Right lobe of liver (tissue), 6 donors: ENCODE results near the gene MRPS18A. TPM values are rescaled to one million over a fixed set of nuclear protein-coding genes. Genes with fewer than 3 reads are reported as not detected.
A peak's percentile ranks its signal among the peaks of the same experiment; 100 is the strongest.

ENCODE experiments used
- ATAC-seq, 4 donors: fragments of 200-7000 bp; cut with Tn5 transposase; one replicate each; pipeline ENCODE4 v1.9.1; 2020; ENCODE audit warnings: mild to moderate bottlenecking in 4 of 4, moderate library complexity in 4 of 4
- DNase-seq, 3 donors: peaks; one replicate each; pipeline ENCODE4 v3.0.0-alpha.2; 2020
- H3K27ac ChIP-seq, 3 donors: fragments of 200-600 bp; one replicate each; pipeline ENCODE4 v1.8.0; 2022
- H3K27me3 ChIP-seq, 2 donors: fragments of 200-600 bp; one replicate each; pipeline ENCODE4 v1.8.0; 2022
- H3K36me3 ChIP-seq, 4 donors: fragments of 200-600 bp; sonication (generic) in 1 of 4; one replicate each; pipeline versions ENCODE4 v1.5.1 to v1.8.0; 2017 to 2022; ENCODE audit warnings: control low read depth in 1 of 4
- H3K4me1 ChIP-seq, 4 donors: fragments of 200-600 bp; sonication (generic) in 1 of 4; one replicate each; pipeline versions ENCODE4 v1.5.1 to v1.8.0; 2017 to 2022; ENCODE audit warnings: control low read depth in 1 of 4
- H3K4me3 ChIP-seq, 3 donors: fragments of 200-600 bp; one replicate each; pipeline ENCODE4 v1.8.0; 2022
- H3K9me3 ChIP-seq, 4 donors: fragments of 200-600 bp; sonication (generic) in 1 of 4; one replicate each; pipeline versions ENCODE4 v1.5.1 to v1.8.0; 2017 to 2022; ENCODE audit warnings: control low read depth in 1 of 4
- CTCF ChIP-seq, 4 donors: fragments of 200-600 bp in 3 of 4; fragments of 450-650 bp in 1 of 4; IDR thresholded peaks; one replicate each; pipeline versions ENCODE4 v1.5.1 to v1.8.0; 2016 to 2022; ENCODE audit warnings: antibody characterized with exemption in 4 of 4, mild to moderate bottlenecking in 2 of 4
- POLR2A ChIP-seq: fragments of 450-650 bp; IDR thresholded peaks from one replicate; pipeline ENCODE4 v1.6.1; 2017; ENCODE audit warnings: antibody characterized with exemption, mild to moderate bottlenecking
- WGBS: methylation state at CpG from one replicate; pipeline ENCODE4 v1.1.6; 2018; ENCODE audit warnings: low coverage, low lambda C conversion rate; ENCODE audit not compliant: insufficient coverage; ENCODE audit errors: missing lambda C conversion rate; 5-methylcytosine and 5-hydroxymethylcytosine counted together
- intact Hi-C, 2 donors: fragments of 100-400 bp; cut with DNase I; formaldehyde crosslinking; loops; one replicate each; pipeline versions ENCODE4 v1.11.2 to v1.14.1; 2022
- total RNA-seq, 6 experiments: library from RNA; depleted of rRNA in 2 of 6; stranded (reverse); fragments of >200 nt in 2 of 6; fragmentation: NEBNext Ultra II Directional in 3 of 6; extraction: Animal tissue kit (Norgen Biotek cat#: 25700) in 3 of 6; gene quantifications; one replicate each; pipeline versions ENCODE4 v1.1.0 to v1.2.4, GENCODE V29; 2016 to 2023
- donor health status: DM: no; HTN: yes; CAD: no.
- donor health status: DM: no; HTN: no; CAD: no.
- donor health status: DM: no; HTN: no; CAD: no.
- donor health status: DM: no; HTN: yes; CAD: no.
- donor health status: DM: no; HTN: yes; CAD: no.

MRPS18A gene
- total RNA-seq, 6 experiments from 2014 or later, result 23.5 to 45.4 (median 25.6) TPM

GRCh38 chr6:43645613-43645964, 42.0 kb downstream of the MRPS18A start:
- H3K27ac ChIP-seq, result no peak overlapping the region
- intact Hi-C loops, result no loop called here

GRCh38 chr6:43644940-43645612, 42.5 kb downstream of the MRPS18A start, which contains the start of gene RSPH9:
Gene RSPH9 (plus strand): TSS chr6:43645036. CDS start chr6:43645099, 63 bp downstream.
- Histone ChIP-seq H3K9me3 (no peaks in the 10 kb centered on the region), H3K27me3 (no peaks in the 10 kb centered on the region), H3K4me3 (peak within 1 kb of the TSS; percentile 28 to 46 (median 38)), H3K36me3 (peaks cover 0 to 15% (median 9%) of the 10 kb centered on the region in 4 donors), H3K27ac (no peak within 1 kb of the TSS), H3K4me1 (no peaks in the 10 kb centered on the region)
- WGBS, result 11% methylated on average over 36 of the region's 52 CpGs
- intact Hi-C loops, result no loop called here
- TF ChIP-seq POLR2A (no peak), CTCF (IDR thresholded peaks at IDR 0.05) (no peak)
- ATAC-seq (peak; percentile 67 to 73 (median 70)), DNase-seq (peak; percentile 48 to 67 (median 64))

More at GRCh38 chr6:43645613-43645964, 42.0 kb downstream of the MRPS18A start:
- no peak for TF ChIP-seq POLR2A
- TF ChIP-seq CTCF (IDR thresholded peaks at IDR 0.05), result no peak
- DNase-seq (no peak), ATAC-seq (no peak)
- H3K9me3 ChIP-seq, result no peaks in the 10 kb centered on the region
- H3K4me3 ChIP-seq, result peak overlapping the region in 1 of 3 donors; percentile 46
- H3K36me3 ChIP-seq, result peaks cover 0 to 10% (median 7%) of the 10 kb centered on the region in 4 donors
- H3K27me3 ChIP-seq, result no peaks in the 10 kb centered on the region
- no peaks in the 10 kb centered on the region for H3K4me1 ChIP-seq
- 23% methylated on average over 9 of the region's 9 CpGs for WGBS

- no peaks in the 10 kb centered on the region for H3K27me3 ChIP-seq
- DNase-seq (no peak), ATAC-seq (no peak)
- no peaks in the 10 kb centered on the region for H3K9me3 ChIP-seq
- WGBS, result 71% methylated on average over 5 of the region's 21 CpGs
- H3K4me1 ChIP-seq, result peaks cover 0 to 14% (median 0%) of the 10 kb centered on the region in 4 donors
- TF ChIP-seq CTCF (IDR thresholded peaks at IDR 0.05) (no peak), POLR2A (no peak)
- no peak overlapping the region for H3K27ac ChIP-seq
- intact Hi-C loops, result no loop called here
- H3K36me3 ChIP-seq, result peaks cover 0 to 34% (median 13%) of the 10 kb centered on the region in 4 donors
- no peak overlapping the region for H3K4me3 ChIP-seq
Observed at GRCh38 chr6:43639984-43640800, 47.4 kb downstream of the MRPS18A start.

GRCh38 chr6:43636308-43636659, 51.3 kb downstream of the MRPS18A start:
- H3K27me3 ChIP-seq, result no peaks in the 10 kb centered on the region
- 10% methylated on average over 7 of the region's 7 CpGs for WGBS
- ATAC-seq, result peak in 2 of 4 donors; percentile 4 to 8
- TF ChIP-seq CTCF (IDR thresholded peaks at IDR 0.05) (no peak), POLR2A (no peak)
- H3K4me1 ChIP-seq, result peaks cover 0 to 16% (median 0%) of the 10 kb centered on the region in 4 donors
- intact Hi-C loops, result no loop called here
- H3K4me3 ChIP-seq, result peak overlapping the region; percentile 66 to 96 (median 79)
- no peak for DNase-seq
- peak overlapping the region in 2 of 3 donors; percentile 58 to 69 for H3K27ac ChIP-seq
- peaks cover 0 to 30% (median 10%) of the 10 kb centered on the region in 4 donors for H3K36me3 ChIP-seq
- no peaks in the 10 kb centered on the region for H3K9me3 ChIP-seq
